MCF 10A (cell line): Measurements from ENCODE around the gene TPRX1. TPM values are rescaled to one million over a fixed set of nuclear protein-coding genes. Genes with fewer than 3 reads are reported as not detected.

ENCODE experiments used
- BruUV-seq: library from RNA; stranded (reverse); fragments of 400-500 nt; replicated peaks from 2 replicates; lab custom pipeline; 2021; lab: Mats Ljungman, UMichigan
- CTCF ChIA-PET: fragments of 300-600 bp; sonication (Branson Sonifier 250); formaldehyde crosslinking; extraction: SDS; loops from one replicate; lab custom pipeline; 2021; ENCODE audit warnings: antibody characterized with exemption, inconsistent platforms; lab: Yijun Ruan, JAX
- POLR2A ChIA-PET: fragments of 300-600, 350-650 bp; sonication (Branson Sonifier 250); formaldehyde crosslinking; extraction: SDS; loops from one replicate; lab custom pipeline; 2020; ENCODE audit warnings: antibody characterized with exemption, inconsistent platforms; lab: Yijun Ruan, JAX
- DNase-seq: peaks from one replicate; pipeline ENCODE4 v3.0.0-alpha.2; 2018; ENCODE audit not compliant: unreplicated experiment
- H3K27ac Mint-ChIP-seq: one replicate; pipeline ENCODE4 v1.8.0; 2022; ENCODE audit warnings: mild to moderate bottlenecking, low read depth, mixed read lengths; ENCODE audit not compliant: unreplicated experiment
- H3K27me3 Mint-ChIP-seq: one replicate; pipeline ENCODE4 v1.8.0; 2022; ENCODE audit warnings: mixed read lengths; ENCODE audit not compliant: insufficient read depth, unreplicated experiment
- H3K36me3 Mint-ChIP-seq: one replicate; pipeline ENCODE4 v1.8.0; 2022; ENCODE audit warnings: mild to moderate bottlenecking, moderate library complexity, mixed read lengths; ENCODE audit not compliant: insufficient read depth, unreplicated experiment
- H3K4me1 Mint-ChIP-seq: one replicate; pipeline ENCODE4 v1.8.0; 2022; ENCODE audit warnings: mixed read lengths; ENCODE audit not compliant: insufficient read depth, unreplicated experiment
- H3K4me3 Mint-ChIP-seq: one replicate; pipeline ENCODE4 v1.8.0; 2022; ENCODE audit warnings: mild to moderate bottlenecking, moderate library complexity, mixed read lengths; ENCODE audit not compliant: unreplicated experiment
- H3K9me3 Mint-ChIP-seq: one replicate; pipeline ENCODE4 v1.8.0; 2022; ENCODE audit warnings: mixed read lengths; ENCODE audit not compliant: unreplicated experiment
- intact Hi-C: fragments of 100-400 bp; cut with micrococcal nuclease; formaldehyde crosslinking; loops from 2 replicates; pipeline ENCODE4 v1.14.1; 2022
- total RNA-seq: library from RNA; stranded (reverse); gene quantifications from 2 replicates; pipeline ENCODE4 v1.2.3, GENCODE V29; 2022
- TF ChIP-seq, protein P1 (sequence below): fragments of 200-600 bp; IDR thresholded peaks from one replicate; pipeline ENCODE4 v1.8.0; 2022; ENCODE audit warnings: antibody characterized with exemption, mild to moderate bottlenecking; ENCODE audit not compliant: unreplicated experiment

TPRX1 gene
- total RNA-seq, 1 experiment from 2014 or later, result not detected

DNA sequence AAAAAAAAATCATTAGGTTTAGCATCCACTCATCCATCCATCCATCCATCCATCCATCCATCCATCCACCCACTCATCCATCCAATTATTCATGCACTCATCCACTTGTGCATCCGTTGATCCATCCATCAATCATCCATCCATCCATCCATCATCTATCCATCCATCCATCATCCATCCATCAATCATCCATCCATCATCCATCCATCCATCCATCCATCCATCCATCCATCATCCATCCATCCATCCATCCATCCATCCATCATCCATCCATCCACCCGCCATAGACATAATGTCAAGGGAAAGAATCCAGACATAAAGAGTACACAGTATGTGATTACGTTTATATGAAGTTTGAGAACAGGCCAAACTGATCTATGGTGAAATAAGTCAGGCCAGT lies 34.8 kb downstream of the TPRX1 start:
- intact Hi-C loops, result no loop called here
- Mint-ChIP-seq H3K4me3 (no peak overlapping the region), H3K27ac (no peak overlapping the region), H3K4me1 (peaks cover 5% of the 10 kb centered on the region), H3K27me3 (no peaks in the 10 kb centered on the region), H3K36me3 (no peaks in the 10 kb centered on the region), H3K9me3 (peaks cover 10% of the 10 kb centered on the region)
- BruUV-seq, result no TSS peak
- DNase-seq, result no peak
- ChIA-PET CTCF (no interaction called here), POLR2A (interaction anchor here (0.7 kb wide), 1 partner anchor 11 kb away, joined by 5 read pairs; no protein-coding TSS in a partner anchor)
- TF ChIP-seq, protein P1, sequence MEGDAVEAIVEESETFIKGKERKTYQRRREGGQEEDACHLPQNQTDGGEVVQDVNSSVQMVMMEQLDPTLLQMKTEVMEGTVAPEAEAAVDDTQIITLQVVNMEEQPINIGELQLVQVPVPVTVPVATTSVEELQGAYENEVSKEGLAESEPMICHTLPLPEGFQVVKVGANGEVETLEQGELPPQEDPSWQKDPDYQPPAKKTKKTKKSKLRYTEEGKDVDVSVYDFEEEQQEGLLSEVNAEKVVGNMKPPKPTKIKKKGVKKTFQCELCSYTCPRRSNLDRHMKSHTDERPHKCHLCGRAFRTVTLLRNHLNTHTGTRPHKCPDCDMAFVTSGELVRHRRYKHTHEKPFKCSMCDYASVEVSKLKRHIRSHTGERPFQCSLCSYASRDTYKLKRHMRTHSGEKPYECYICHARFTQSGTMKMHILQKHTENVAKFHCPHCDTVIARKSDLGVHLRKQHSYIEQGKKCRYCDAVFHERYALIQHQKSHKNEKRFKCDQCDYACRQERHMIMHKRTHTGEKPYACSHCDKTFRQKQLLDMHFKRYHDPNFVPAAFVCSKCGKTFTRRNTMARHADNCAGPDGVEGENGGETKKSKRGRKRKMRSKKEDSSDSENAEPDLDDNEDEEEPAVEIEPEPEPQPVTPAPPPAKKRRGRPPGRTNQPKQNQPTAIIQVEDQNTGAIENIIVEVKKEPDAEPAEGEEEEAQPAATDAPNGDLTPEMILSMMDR, result no peak

DNA sequence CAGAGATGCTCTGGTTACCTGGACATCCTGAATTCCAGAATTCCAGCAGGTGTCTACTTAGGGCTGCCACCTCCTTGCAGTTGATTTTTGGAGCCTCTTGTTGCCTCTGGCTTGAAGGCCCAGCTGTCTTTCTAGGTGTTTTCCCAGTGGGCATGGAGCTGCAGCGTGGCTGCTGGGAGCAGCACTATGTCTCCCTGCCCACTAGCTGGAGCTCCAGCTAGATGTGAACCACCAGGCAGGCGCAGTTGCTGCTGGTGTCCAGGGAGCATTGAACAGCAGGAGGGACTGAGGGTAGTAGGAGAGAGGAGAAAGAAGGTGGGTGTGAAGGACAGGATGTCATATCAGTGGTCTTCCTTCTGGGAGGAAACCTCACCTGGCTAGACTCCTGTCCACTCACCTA lies 35.7 kb downstream of the TPRX1 start:
- Mint-ChIP-seq H3K27me3 (no peaks in the 10 kb centered on the region), H3K36me3 (no peaks in the 10 kb centered on the region), H3K4me1 (peaks cover 5% of the 10 kb centered on the region), H3K4me3 (no peak overlapping the region), H3K27ac (no peak overlapping the region), H3K9me3 (peaks cover 10% of the 10 kb centered on the region)
- BruUV-seq, result no TSS peak
- ChIA-PET CTCF (interaction anchor here (0.7 kb wide), 1 partner anchor 10 kb away, joined by 3 read pairs; no protein-coding TSS in a partner anchor), POLR2A (no interaction called here)
- no peak for DNase-seq
- TF ChIP-seq, protein P1, result no peak
- intact Hi-C loops, result no loop called here

DNA sequence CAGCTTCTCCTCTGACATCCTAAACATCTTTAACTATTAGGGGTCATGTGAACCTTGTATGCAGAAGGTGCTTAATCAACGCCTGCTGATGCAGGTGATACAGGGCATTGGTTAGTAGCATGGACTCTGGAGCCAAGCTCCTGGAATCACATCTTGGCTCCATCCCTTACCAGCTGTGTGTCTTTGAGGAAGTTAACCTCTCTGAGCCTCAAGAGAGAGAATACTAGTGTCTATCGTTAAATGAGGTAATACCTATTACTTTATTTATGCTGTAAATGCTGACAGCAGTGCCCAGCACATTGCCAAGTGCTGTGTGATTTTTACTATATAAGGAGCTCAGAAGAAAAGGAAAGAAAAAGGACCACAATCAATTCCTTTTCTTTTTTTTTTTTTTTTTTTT lies 37.0 kb downstream of the TPRX1 start:
- Mint-ChIP-seq H3K36me3 (no peaks in the 10 kb centered on the region), H3K4me3 (no peak overlapping the region), H3K4me1 (no peaks in the 10 kb centered on the region), H3K27ac (no peak overlapping the region), H3K9me3 (peaks cover 10% of the 10 kb centered on the region), H3K27me3 (no peaks in the 10 kb centered on the region)
- intact Hi-C loops, result no loop called here
- DNase-seq, result no peak
- ChIA-PET POLR2A (interaction anchor here (0.7 kb wide), 1 partner anchor 11 kb away, joined by 3 read pairs; the partner anchor contains the start of gene SELENOW), CTCF (interaction anchor here (0.5 to 1.3 kb wide), 5 partner anchors 22 to 721 kb away, joined by 3 to 5 read pairs (median 3); no protein-coding TSS in a partner anchor)
- no TSS peak for BruUV-seq
- TF ChIP-seq, protein P1, result no peak

DNA sequence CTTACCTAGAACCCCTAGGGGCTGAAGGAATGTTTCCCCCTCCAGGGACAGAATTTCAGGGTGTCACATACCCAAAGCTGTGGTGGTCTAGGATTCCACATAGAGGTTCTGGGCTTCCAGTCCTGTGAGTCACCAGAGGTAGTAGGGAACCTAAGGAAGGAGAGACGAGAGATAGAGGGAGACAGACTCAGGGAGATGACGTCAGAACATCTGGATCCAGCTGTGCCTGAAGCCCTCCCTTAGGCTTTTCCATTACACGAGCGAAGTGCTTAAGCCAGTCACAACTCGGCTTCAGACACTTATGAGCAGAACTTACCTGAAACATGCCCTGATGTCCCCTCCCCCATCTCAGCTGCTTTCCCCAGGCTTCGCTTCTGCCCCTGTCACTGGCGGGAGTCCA lies 37.7 kb downstream of the TPRX1 start:
- DNase-seq, result no peak
- intact Hi-C loops, result loop anchor here (1.0 kb wide), 1 partner anchor 22 kb away; no protein-coding TSS in a partner anchor
- CTCF ChIA-PET, result interaction anchor here (0.5 to 1.4 kb wide), 6 partner anchors 16 to 722 kb away, joined by 3 to 9 read pairs (median 4); no protein-coding TSS in a partner anchor
- H3K36me3 Mint-ChIP-seq, result no peaks in the 10 kb centered on the region
- H3K27me3 Mint-ChIP-seq, result no peaks in the 10 kb centered on the region
- POLR2A ChIA-PET, result interaction anchor here (0.7 kb wide), 1 partner anchor 12 kb away, joined by 3 read pairs; the partner anchor contains the start of gene SELENOW
- no peak overlapping the region for H3K4me3 Mint-ChIP-seq
- TF ChIP-seq, protein P1, result no peak
- peaks cover 10% of the 10 kb centered on the region for H3K9me3 Mint-ChIP-seq
- no TSS peak for BruUV-seq
- no peak overlapping the region for H3K27ac Mint-ChIP-seq
- no peaks in the 10 kb centered on the region for H3K4me1 Mint-ChIP-seq
